ENCODE data around the gene DBF4.
"Not testable (repeated sequence)": the region's sequence is repeated elsewhere in the genome, so short reads cannot be mapped to it uniquely, and the experiment has no call there.

Gene DBF4

GRCh38 chr7:87878208-87878735, 2.0 kb downstream of the DBF4 start:
- peak overlapping the region; percentile 95 for H3K4me3 ChIP-seq (ENCODE audit: low read depth, low read length)
- no peak for DNase-seq (ENCODE audit: low read depth)

GRCh38 chr7:87882151-87882937, 6.1 kb downstream of the DBF4 start:
- no peak overlapping the region for H3K4me3 ChIP-seq (ENCODE audit: low read depth, low read length)
- no peak for DNase-seq (ENCODE audit: low read depth)

GRCh38 chr7:87885018-87885417, 8.7 kb downstream of the DBF4 start:
- no peak for DNase-seq (ENCODE audit: low read depth)
- no peak overlapping the region for H3K4me3 ChIP-seq (ENCODE audit: low read depth, low read length)

- no peak for DNase-seq (ENCODE audit: low read depth)
Observed at GRCh38 chr7:87886875-87887274, 10.6 kb downstream of the DBF4 start.

GRCh38 chr7:87895363-87895762, 19.1 kb downstream of the DBF4 start:
- no peak for DNase-seq (ENCODE audit: low read depth)
- no peak overlapping the region for H3K4me3 ChIP-seq (ENCODE audit: low read depth, low read length)

More at GRCh38 chr7:87886875-87887274, 10.6 kb downstream of the DBF4 start:
- H3K4me3 ChIP-seq (ENCODE audit: low read depth, low read length): no peak overlapping the region

GRCh38 chr7:87899255-87899654, 23.0 kb downstream of the DBF4 start:
- no peak for DNase-seq (ENCODE audit: low read depth)
- H3K4me3 ChIP-seq (ENCODE audit: low read depth, low read length): no peak overlapping the region

- not testable (repeated sequence) for DNase-seq (ENCODE audit: low read depth); H3K4me3 ChIP-seq (ENCODE audit: low read depth, low read length)
Observed at GRCh38 chr7:87907136-87907906, 31.0 kb downstream of the DBF4 start.

GRCh38 chr7:87908814-87909213, 32.5 kb downstream of the DBF4 start:
- H3K4me3 ChIP-seq (ENCODE audit: low read depth, low read length); DNase-seq (ENCODE audit: low read depth): not testable (repeated sequence)

- no peak for DNase-seq (ENCODE audit: low read depth)
- H3K4me3 ChIP-seq (ENCODE audit: low read depth, low read length): no peak overlapping the region
Observed at GRCh38 chr7:87912121-87912520, 35.8 kb downstream of the DBF4 start.

GRCh38 chr7:87918740-87919139, 42.4 kb downstream of the DBF4 start:
- no peak overlapping the region for H3K4me3 ChIP-seq (ENCODE audit: low read depth, low read length)
- DNase-seq (ENCODE audit: low read depth): no peak

GRCh38 chr7:87919875-87920274, 43.6 kb downstream of the DBF4 start:
- no peak for DNase-seq (ENCODE audit: low read depth)
- H3K4me3 ChIP-seq (ENCODE audit: low read depth, low read length): no peak overlapping the region

GRCh38 chr7:87920578-87920977, 44.3 kb downstream of the DBF4 start:
- no peak overlapping the region for H3K4me3 ChIP-seq (ENCODE audit: low read depth, low read length)
- DNase-seq (ENCODE audit: low read depth): no peak

GRCh38 chr7:87922759-87923395, 46.6 kb downstream of the DBF4 start:
- not testable (repeated sequence) for DNase-seq (ENCODE audit: low read depth); H3K4me3 ChIP-seq (ENCODE audit: low read depth, low read length)

- H3K4me3 ChIP-seq (ENCODE audit: low read depth, low read length): no peak overlapping the region
- peak; percentile 23 for DNase-seq (ENCODE audit: low read depth)
Observed at GRCh38 chr7:87926581-87927461, 50.5 kb downstream of the DBF4 start.

GRCh38 chr7:87933605-87933952, 57.3 kb downstream of the DBF4 start:
- DNase-seq (ENCODE audit: low read depth): no peak

GRCh38 chr7:87933953-87934698, 57.8 kb downstream of the DBF4 start, which contains the start of gene ADAM22:
ADAM22 (plus strand) TSS chr7:87934251; CDS start chr7:87934466, 215 bp downstream.
- H3K4me3 ChIP-seq (ENCODE audit: low read depth, low read length): peak within 1 kb of the TSS; percentile 68
- DNase-seq (ENCODE audit: low read depth): peak; percentile 48

More at GRCh38 chr7:87933605-87933952, 57.3 kb downstream of the DBF4 start:
- H3K4me3 ChIP-seq (ENCODE audit: low read depth, low read length): peak overlapping the region; percentile 68

- peak overlapping the region; percentile 68 for H3K4me3 ChIP-seq (ENCODE audit: low read depth, low read length)
- DNase-seq (ENCODE audit: low read depth): no peak
Observed at GRCh38 chr7:87934699-87935383, 58.5 kb downstream of the DBF4 start.

- H3K4me3 ChIP-seq (ENCODE audit: low read depth, low read length): peak overlapping the region; percentile 68
- DNase-seq (ENCODE audit: low read depth): no peak
Observed at GRCh38 chr7:87935384-87935706, 59.1 kb downstream of the DBF4 start.
